ENCODE measurements around the gene RANGAP1. TPM values are rescaled to one million over a fixed set of nuclear protein-coding genes. Genes with fewer than 3 reads are reported as not detected.

RANGAP1 gene
- total and polyA plus RNA-seq, 5 donors from 2014 or later = 19.9 to 112 (median 24.2) TPM

GRCh38 chr22:41324821-41325528 lies 39.0 kb upstream of the RANGAP1 start:
- Histone ChIP-seq H3K36me3 (ENCODE audit: control insufficient read depth, insufficient read depth, low read length) (peaks cover 66% of the 10 kb centered on the region), H3K27ac (ENCODE audit: insufficient read depth, low read length, poor library complexity, severe bottlenecking) (no peak overlapping the region), H3K4me1 (ENCODE audit: control insufficient read depth, insufficient read depth, low read length, poor library complexity, severe bottlenecking) (no peaks in the 10 kb centered on the region), H3K27me3 (ENCODE audit: control insufficient read depth, insufficient read depth, low read length) (no peaks in the 10 kb centered on the region), H3K9me3 (ENCODE audit: control insufficient read depth in 2 of 2, low read length in 2 of 2) (no peaks in the 10 kb centered on the region), H3K4me3 (ENCODE audit: low read depth, low read length) (no peak overlapping the region)
- DNase-seq (no peak), ATAC-seq (ENCODE audit: low read depth in 2 of 2) (no peak)
- Mint-ChIP-seq H3K36me3 (peaks cover 37% of the 10 kb centered on the region), H3K27ac (no peak overlapping the region), H3K4me3 (no peak overlapping the region), H3K4me1 (peaks cover 0 to 3% (median under 1%) of the 10 kb centered on the region in 4 donors), H3K9me3 (no peaks in the 10 kb centered on the region), H3K27me3 (no peaks in the 10 kb centered on the region)

GRCh38 chr22:41320416-41321240 lies 34.6 kb upstream of the RANGAP1 start:
- DNase-seq = no peak
- no peaks in the 10 kb centered on the region for H3K4me1 ChIP-seq (ENCODE audit: control insufficient read depth, insufficient read depth, low read length, poor library complexity, severe bottlenecking)
- H3K9me3 ChIP-seq (ENCODE audit: control insufficient read depth in 2 of 2, low read length in 2 of 2) = no peaks in the 10 kb centered on the region
- ATAC-seq (ENCODE audit: low read depth in 2 of 2) = no peak
- peaks cover 20% of the 10 kb centered on the region for H3K36me3 Mint-ChIP-seq
- H3K4me3 Mint-ChIP-seq = no peak overlapping the region
- H3K4me3 ChIP-seq (ENCODE audit: low read depth, low read length) = no peak overlapping the region
- H3K4me1 Mint-ChIP-seq = peaks cover 0 to 8% (median 2%) of the 10 kb centered on the region in 4 donors
- H3K36me3 ChIP-seq (ENCODE audit: control insufficient read depth, insufficient read depth, low read length) = peaks cover 30% of the 10 kb centered on the region
- H3K9me3 Mint-ChIP-seq = no peaks in the 10 kb centered on the region
- no peaks in the 10 kb centered on the region for H3K27me3 ChIP-seq (ENCODE audit: control insufficient read depth, insufficient read depth, low read length)
- no peak overlapping the region for H3K27ac Mint-ChIP-seq
- no peak overlapping the region for H3K27ac ChIP-seq (ENCODE audit: insufficient read depth, low read length, poor library complexity, severe bottlenecking)
- H3K27me3 Mint-ChIP-seq = no peaks in the 10 kb centered on the region

GRCh38 chr22:41315586-41315985 lies 29.6 kb upstream of the RANGAP1 start:
- DNase-seq (no peak), ATAC-seq (ENCODE audit: low read depth in 2 of 2) (no peak)
- peaks cover 9% of the 10 kb centered on the region for H3K36me3 Mint-ChIP-seq
- no peaks in the 10 kb centered on the region for H3K27me3 ChIP-seq (ENCODE audit: control insufficient read depth, insufficient read depth, low read length)
- peaks cover 0 to 23% (median 14%) of the 10 kb centered on the region in 4 donors for H3K4me1 Mint-ChIP-seq
- peak overlapping the region in 1 of 4 donors; percentile 21 for H3K4me3 Mint-ChIP-seq
- peaks cover 5% of the 10 kb centered on the region for H3K36me3 ChIP-seq (ENCODE audit: control insufficient read depth, insufficient read depth, low read length)
- no peaks in the 10 kb centered on the region for H3K4me1 ChIP-seq (ENCODE audit: control insufficient read depth, insufficient read depth, low read length, poor library complexity, severe bottlenecking)
- H3K9me3 Mint-ChIP-seq = no peaks in the 10 kb centered on the region
- no peak overlapping the region for H3K27ac Mint-ChIP-seq
- no peaks in the 10 kb centered on the region for H3K9me3 ChIP-seq (ENCODE audit: control insufficient read depth in 2 of 2, low read length in 2 of 2)
- H3K27me3 Mint-ChIP-seq = no peaks in the 10 kb centered on the region
- no peak overlapping the region for H3K4me3 ChIP-seq (ENCODE audit: low read depth, low read length)
- no peak overlapping the region for H3K27ac ChIP-seq (ENCODE audit: insufficient read depth, low read length, poor library complexity, severe bottlenecking)

GRCh38 chr22:41314821-41315220 lies 28.8 kb upstream of the RANGAP1 start:
- Histone ChIP-seq H3K4me3 (ENCODE audit: low read depth, low read length) (no peak overlapping the region), H3K4me1 (ENCODE audit: control insufficient read depth, insufficient read depth, low read length, poor library complexity, severe bottlenecking) (no peaks in the 10 kb centered on the region), H3K27me3 (ENCODE audit: control insufficient read depth, insufficient read depth, low read length) (no peaks in the 10 kb centered on the region), H3K9me3 (ENCODE audit: control insufficient read depth in 2 of 2, low read length in 2 of 2) (no peaks in the 10 kb centered on the region), H3K27ac (ENCODE audit: insufficient read depth, low read length, poor library complexity, severe bottlenecking) (no peak overlapping the region), H3K36me3 (ENCODE audit: control insufficient read depth, insufficient read depth, low read length) (peaks cover 4% of the 10 kb centered on the region)
- ATAC-seq (ENCODE audit: low read depth in 2 of 2) (no peak), DNase-seq (no peak)
- H3K4me3 Mint-ChIP-seq = no peak overlapping the region
- peaks cover 0 to 23% (median 14%) of the 10 kb centered on the region in 4 donors for H3K4me1 Mint-ChIP-seq
- H3K36me3 Mint-ChIP-seq = peaks cover 9% of the 10 kb centered on the region
- no peak overlapping the region for H3K27ac Mint-ChIP-seq
- no peaks in the 10 kb centered on the region for H3K27me3 Mint-ChIP-seq
- no peaks in the 10 kb centered on the region for H3K9me3 Mint-ChIP-seq

GRCh38 chr22:41311487-41311886 lies 25.5 kb upstream of the RANGAP1 start:
- Mint-ChIP-seq H3K27ac (peak overlapping the region in 2 of 3 donors; percentile 87 to 89), H3K4me1 (peaks cover 5 to 41% (median 24%) of the 10 kb centered on the region in 4 donors), H3K4me3 (peak overlapping the region in 1 of 4 donors; percentile 39), H3K36me3 (peaks cover 12% of the 10 kb centered on the region), H3K9me3 (no peaks in the 10 kb centered on the region), H3K27me3 (no peaks in the 10 kb centered on the region)
- DNase-seq (no peak), ATAC-seq (ENCODE audit: low read depth in 2 of 2) (no peak)
- Histone ChIP-seq H3K27ac (ENCODE audit: insufficient read depth, low read length, poor library complexity, severe bottlenecking) (no peak overlapping the region), H3K36me3 (ENCODE audit: control insufficient read depth, insufficient read depth, low read length) (peaks cover 14% of the 10 kb centered on the region), H3K4me3 (ENCODE audit: low read depth, low read length) (no peak overlapping the region), H3K9me3 (ENCODE audit: control insufficient read depth in 2 of 2, low read length in 2 of 2) (no peaks in the 10 kb centered on the region), H3K27me3 (ENCODE audit: control insufficient read depth, insufficient read depth, low read length) (no peaks in the 10 kb centered on the region), H3K4me1 (ENCODE audit: control insufficient read depth, insufficient read depth, low read length, poor library complexity, severe bottlenecking) (no peaks in the 10 kb centered on the region)

- H3K27ac ChIP-seq (ENCODE audit: insufficient read depth, low read length, poor library complexity, severe bottlenecking) = no peak overlapping the region
- DNase-seq (no peak), ATAC-seq (ENCODE audit: low read depth in 2 of 2) (no peak)
- peaks cover 15% of the 10 kb centered on the region for H3K36me3 ChIP-seq (ENCODE audit: control insufficient read depth, insufficient read depth, low read length)
- no peak overlapping the region for H3K4me3 ChIP-seq (ENCODE audit: low read depth, low read length)
- H3K4me1 ChIP-seq (ENCODE audit: control insufficient read depth, insufficient read depth, low read length, poor library complexity, severe bottlenecking) = no peaks in the 10 kb centered on the region
- H3K9me3 Mint-ChIP-seq = no peaks in the 10 kb centered on the region
- no peaks in the 10 kb centered on the region for H3K9me3 ChIP-seq (ENCODE audit: control insufficient read depth in 2 of 2, low read length in 2 of 2)
- H3K27me3 Mint-ChIP-seq = no peaks in the 10 kb centered on the region
- H3K4me3 Mint-ChIP-seq = no peak overlapping the region
- peaks cover 5 to 47% (median 27%) of the 10 kb centered on the region in 4 donors for H3K4me1 Mint-ChIP-seq
- H3K27me3 ChIP-seq (ENCODE audit: control insufficient read depth, insufficient read depth, low read length) = no peaks in the 10 kb centered on the region
- H3K36me3 Mint-ChIP-seq = peaks cover 12% of the 10 kb centered on the region
- H3K27ac Mint-ChIP-seq = peak overlapping the region in 1 of 3 donors; percentile 25
These were observed 24.3 kb upstream of the RANGAP1 start for GRCh38 chr22:41310336-41310735.

GRCh38 chr22:41308544-41308947 lies 22.6 kb upstream of the RANGAP1 start:
- Histone ChIP-seq H3K9me3 (ENCODE audit: control insufficient read depth in 2 of 2, low read length in 2 of 2) (no peaks in the 10 kb centered on the region), H3K4me3 (ENCODE audit: low read depth, low read length) (no peak overlapping the region), H3K36me3 (ENCODE audit: control insufficient read depth, insufficient read depth, low read length) (peaks cover 10% of the 10 kb centered on the region), H3K4me1 (ENCODE audit: control insufficient read depth, insufficient read depth, low read length, poor library complexity, severe bottlenecking) (no peaks in the 10 kb centered on the region), H3K27me3 (ENCODE audit: control insufficient read depth, insufficient read depth, low read length) (no peaks in the 10 kb centered on the region), H3K27ac (ENCODE audit: insufficient read depth, low read length, poor library complexity, severe bottlenecking) (no peak overlapping the region)
- no peaks in the 10 kb centered on the region for H3K9me3 Mint-ChIP-seq
- DNase-seq = no peak
- H3K4me1 Mint-ChIP-seq = peaks cover 5 to 54% (median 34%) of the 10 kb centered on the region in 4 donors
- H3K36me3 Mint-ChIP-seq = peaks cover 12% of the 10 kb centered on the region
- H3K27ac Mint-ChIP-seq = peak overlapping the region in 1 of 3 donors; percentile 3
- H3K4me3 Mint-ChIP-seq = peak overlapping the region in 1 of 4 donors; percentile 12
- no peak for ATAC-seq (ENCODE audit: low read depth in 2 of 2)
- H3K27me3 Mint-ChIP-seq = no peaks in the 10 kb centered on the region

Measured in CD4-positive, CD25-positive, alpha-beta regulatory T cell (primary cell).